Activated CD8-positive, alpha-beta memory T cell treated with anti-CD3 and anti-CD28 coated beads for 36 hours (primary cell): ENCODE measurements around the gene FIBCD1. TPM values are rescaled to one million over a fixed set of nuclear protein-coding genes. Genes with fewer than 3 reads are reported as not detected.

Source experiments
- CTCF ChIA-PET: fragments of 350-600 bp; sonication (Branson Sonifier 250); formaldehyde crosslinking; loops from one replicate; lab custom pipeline; 2021; ENCODE audit warnings: antibody characterized with exemption; lab: Charles Lee
- POLR2A ChIA-PET: fragments of 350-600 bp; sonication (Branson Sonifier 250); formaldehyde crosslinking; loops from one replicate; lab custom pipeline; 2021; ENCODE audit warnings: antibody characterized with exemption; lab: Charles Lee
- total RNA-seq, 2 experiments: library from RNA; stranded (reverse); gene quantifications; one replicate each; pipeline ENCODE4 v1.2.3, GENCODE V29; 2021

Gene FIBCD1
- total RNA-seq, 2 experiments from 2014 or later = not detected

DNA sequence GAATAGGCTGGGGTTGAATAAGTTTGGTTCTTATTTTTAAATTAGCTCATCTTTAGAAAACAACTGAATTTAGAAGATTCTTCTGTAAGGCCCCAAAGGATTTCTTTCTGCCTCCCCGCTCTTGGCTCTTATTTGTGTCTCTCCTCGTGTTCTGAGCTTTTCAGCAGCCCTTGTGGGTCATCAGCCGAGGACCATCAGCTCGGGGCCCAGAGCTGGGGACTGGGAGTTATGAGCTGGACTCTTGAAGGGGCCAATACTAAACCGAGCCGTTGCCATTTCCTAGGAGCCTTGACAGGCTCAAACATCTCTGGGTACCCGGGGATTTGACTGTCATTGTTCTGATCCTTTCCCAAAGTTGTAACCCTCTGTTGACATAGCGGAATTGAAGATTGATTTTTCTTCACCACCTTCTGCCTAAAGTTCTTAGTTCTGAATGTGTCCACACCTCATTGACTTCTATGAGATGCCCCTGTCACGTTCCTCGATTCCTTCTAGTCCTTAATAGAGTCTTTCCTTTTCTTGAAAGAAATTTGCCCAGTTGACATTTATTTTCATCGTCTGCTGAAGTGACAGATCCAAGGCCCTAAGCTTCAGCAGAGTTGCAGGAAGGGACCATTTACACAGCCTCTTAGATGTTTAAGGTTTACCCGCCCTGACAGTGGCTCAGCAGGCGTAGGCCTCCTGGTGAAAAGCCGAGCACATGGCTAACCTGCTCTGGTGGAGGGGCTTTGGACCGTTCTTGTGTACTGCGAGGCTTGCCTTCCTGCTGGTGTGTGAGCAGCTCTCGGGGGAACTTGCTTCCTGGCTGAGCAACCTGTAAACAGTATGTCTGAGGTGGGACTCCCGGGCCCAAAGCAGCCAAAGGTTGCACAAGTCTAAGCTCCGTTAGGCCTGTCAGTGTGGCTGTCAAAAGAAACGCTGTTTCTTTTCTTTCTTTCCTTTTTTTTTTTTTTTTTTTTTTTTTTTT, 80.0 kb downstream of the FIBCD1 start:
- ChIA-PET POLR2A (no interaction called here), CTCF (interaction anchor here (0.6 to 1.9 kb wide), 4 partner anchors 8 to 152 kb away, joined by 3 to 7 read pairs (median 5); no protein-coding TSS in a partner anchor)

DNA sequence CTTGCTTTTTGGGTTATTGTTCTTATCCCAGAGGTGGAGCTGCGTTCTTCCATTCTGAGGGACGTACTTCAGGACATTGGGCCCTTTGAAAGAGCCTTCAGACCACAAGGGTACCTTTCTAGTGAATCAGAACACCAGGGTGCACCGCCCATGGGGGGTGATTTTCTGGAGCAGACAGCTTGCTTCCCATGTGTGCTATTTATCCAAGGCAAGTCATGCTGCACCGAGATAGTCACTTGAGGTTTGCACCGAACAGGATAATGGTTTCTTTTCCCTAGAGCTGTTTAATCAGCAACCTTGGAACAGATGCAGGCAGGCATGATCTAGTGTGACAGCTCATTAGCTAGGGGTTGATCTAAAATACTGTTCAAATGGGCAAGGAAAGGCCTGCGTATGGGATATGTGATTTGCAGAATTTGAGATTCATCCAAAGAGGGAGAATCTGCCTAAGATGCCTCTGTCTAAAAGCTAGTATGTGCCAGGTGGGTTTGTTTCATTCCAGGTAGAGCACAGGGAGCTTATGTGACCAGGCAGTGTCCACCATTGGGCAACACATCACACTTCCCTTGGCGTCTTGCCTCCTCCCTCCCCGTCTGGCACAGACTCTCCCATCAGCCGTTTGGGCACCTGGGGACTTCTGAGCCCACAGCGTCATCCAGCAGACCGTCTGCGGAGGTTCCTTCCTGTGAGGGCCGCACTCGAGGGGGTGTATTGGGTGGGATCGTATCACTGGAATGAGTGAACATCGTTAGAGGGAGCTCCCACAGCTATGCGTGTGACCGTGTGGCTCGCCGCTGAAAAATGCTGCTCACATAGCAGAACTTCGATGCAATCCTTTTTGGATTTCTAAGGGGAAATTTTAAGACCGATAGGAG, 80.9 kb downstream of the FIBCD1 start:
- ChIA-PET CTCF (interaction anchor here (0.6 to 1.9 kb wide), 3 partner anchors 9 to 269 kb away, joined by 3 to 7 read pairs (median 5); no protein-coding TSS in a partner anchor), POLR2A (no interaction called here)

DNA sequence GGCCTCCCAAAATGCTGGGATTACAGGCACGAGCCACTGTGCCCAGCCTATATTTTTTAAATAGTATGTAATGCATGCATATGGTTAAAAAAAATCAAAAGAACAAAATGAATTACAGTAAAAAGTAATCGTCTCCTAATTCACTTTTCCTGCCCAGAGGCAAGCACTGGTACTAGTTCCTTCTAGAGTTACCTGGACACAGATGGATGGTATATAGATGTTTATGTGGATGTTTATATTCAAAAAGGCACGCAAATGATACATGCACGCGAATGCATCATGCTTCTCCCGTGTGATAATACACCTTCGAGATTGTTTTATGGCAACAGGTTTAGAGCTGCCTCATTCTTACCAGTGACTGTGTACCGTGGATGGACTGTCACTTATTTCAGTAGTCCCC, 82.6 kb downstream of the FIBCD1 start:
- POLR2A ChIA-PET = no interaction called here
- CTCF ChIA-PET = interaction anchor here (0.6 kb wide), 2 partner anchors 85 to 106 kb away, joined by 3 to 4 read pairs; no protein-coding TSS in a partner anchor

DNA sequence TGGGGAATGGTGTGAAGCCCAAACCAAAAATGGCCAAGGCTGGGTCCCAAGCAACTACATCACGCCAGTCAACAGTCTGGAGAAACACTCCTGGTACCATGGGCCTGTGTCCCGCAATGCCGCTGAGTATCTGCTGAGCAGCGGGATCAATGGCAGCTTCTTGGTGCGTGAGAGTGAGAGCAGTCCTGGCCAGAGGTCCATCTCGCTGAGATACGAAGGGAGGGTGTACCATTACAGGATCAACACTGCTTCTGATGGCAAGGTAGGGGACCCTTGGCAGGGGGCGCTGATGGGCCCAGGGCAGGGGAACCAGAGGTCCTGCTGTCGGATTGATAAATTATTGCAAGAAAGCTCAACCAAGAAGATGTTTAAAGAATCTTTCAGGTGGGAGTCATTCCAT, 84.2 kb downstream of the FIBCD1 start:
- ChIA-PET CTCF (interaction anchor here (0.8 to 1.5 kb wide), 4 partner anchors 11 to 191 kb away, joined by 3 to 5 read pairs (median 4); no protein-coding TSS in a partner anchor), POLR2A (no interaction called here)

DNA sequence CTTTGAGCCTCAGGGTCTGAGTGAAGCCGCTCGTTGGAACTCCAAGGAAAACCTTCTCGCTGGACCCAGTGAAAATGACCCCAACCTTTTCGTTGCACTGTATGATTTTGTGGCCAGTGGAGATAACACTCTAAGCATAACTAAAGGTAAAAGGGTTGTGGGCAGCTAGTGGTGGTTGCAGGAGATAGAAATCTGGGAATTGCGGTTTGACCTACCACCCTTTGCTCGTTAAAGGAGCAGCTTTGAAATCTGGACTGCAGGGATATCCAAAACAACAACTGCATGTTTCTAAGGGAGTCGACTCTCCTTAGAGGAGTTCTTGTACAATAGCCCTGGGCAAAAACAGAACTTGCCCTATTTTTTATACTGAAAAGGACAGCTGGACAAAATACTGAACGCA, 85.0 kb downstream of the FIBCD1 start:
- ChIA-PET POLR2A (no interaction called here), CTCF (interaction anchor here (0.8 to 1.5 kb wide), 4 partner anchors 11 to 192 kb away, joined by 3 to 5 read pairs (median 4); no protein-coding TSS in a partner anchor)

DNA sequence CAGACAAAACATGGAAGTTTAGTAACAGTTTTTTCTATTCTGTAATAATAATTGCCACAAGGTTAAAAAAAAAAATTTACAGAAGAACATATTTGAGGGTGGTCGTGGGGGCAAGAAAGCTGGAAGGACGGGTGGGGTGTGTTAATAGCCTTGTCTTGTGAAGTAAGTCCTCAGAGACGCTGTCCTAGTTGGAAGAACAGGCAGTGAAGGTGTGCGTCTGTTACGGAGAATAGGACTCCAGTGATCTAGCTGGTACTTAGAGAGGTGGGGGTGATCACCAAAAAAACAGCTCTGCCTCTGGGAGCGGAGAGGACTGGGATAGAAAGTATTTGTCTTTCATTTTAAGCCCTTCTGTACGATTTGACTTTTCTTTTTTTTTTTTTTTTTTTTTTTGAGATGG, 86.2 kb downstream of the FIBCD1 start:
- ChIA-PET POLR2A (no interaction called here), CTCF (no interaction called here)

Other genes starting within 250 kb of the FIBCD1 start
- gene EXOSC2, start 245.5 kb downstream of the FIBCD1 start, total RNA-seq = 10 to 100 TPM; 96.3 to 97.4 TPM
- 10 to 100 TPM; 41.7 to 41.8 TPM for gene ABL1, start 104.0 kb downstream of the FIBCD1 start, total RNA-seq
- gene QRFP, start 42.4 kb downstream of the FIBCD1 start, total RNA-seq = not detected
- gene LAMC3, start 69.9 kb upstream of the FIBCD1 start, total RNA-seq = under 1 TPM; 0.10 to 0.19 TPM
- gene AIF1L, start 157.3 kb upstream of the FIBCD1 start, total RNA-seq = under 1 TPM; 0.11 to 0.23 TPM
- 10 to 100 TPM; 59.0 to 68.4 TPM for gene NUP214, start 186.3 kb upstream of the FIBCD1 start, total RNA-seq